SK-N-SH (cell line): ENCODE results near the gene AFF3. TPM values are rescaled to one million over a fixed set of nuclear protein-coding genes. Genes with fewer than 3 reads are reported as not detected.

Source experiments
- CTCF ChIA-PET: fragments of 300-600, 350-600 bp; formaldehyde crosslinking; extraction: SDS; loops from one replicate; lab custom pipeline; 2021; lab: Yijun Ruan, JAX
- POLR2A ChIA-PET: fragments of 350-600 bp; sonication (Branson Sonifier 250); formaldehyde crosslinking; extraction: SDS; loops from one replicate; lab custom pipeline; 2020; ENCODE audit warnings: antibody characterized with exemption, inconsistent platforms; lab: Yijun Ruan, JAX
- DNase-seq: peaks from one replicate; pipeline ENCODE4 v3.0.0; 2012
- H2AFZ ChIP-seq: fragments of 200-600 bp; sonication (generic); 2 replicates; pipeline ENCODE4 v1.8.1; 2016; ENCODE audit warnings: antibody characterized with exemption, mild to moderate bottlenecking, low read depth
- H3F3A ChIP-seq: fragments of 200-600 bp; sonication (generic); replicated peaks from 2 replicates; pipeline ENCODE3; 2016; ENCODE audit warnings: antibody characterized with exemption, mild to moderate bottlenecking; ENCODE audit not compliant: insufficient read depth
- H3K27ac ChIP-seq, 2 experiments: fragments of 200-500 bp in 1 of 2; fragments of 200-600 bp in 1 of 2; sonication (Bioruptor generic) in 1 of 2; sonication (generic), shearing (Covaris generic) in 1 of 2; 2 replicates each; pipeline versions ENCODE4 v1.5.1 to v1.6.1; 2014 to 2016; ENCODE audit warnings: low read depth in 2 of 2, inconsistent platforms in 1 of 2, low read length in 1 of 2, mild to moderate bottlenecking in 1 of 2, mixed read lengths in 1 of 2
- H3K27me3 ChIP-seq: fragments of 200-600 bp; sonication (generic), shearing (Covaris generic); 2 replicates; pipeline ENCODE4 v1.6.1; 2016; ENCODE audit warnings: mixed run types; ENCODE audit not compliant: insufficient read depth
- H3K36me3 ChIP-seq, 2 experiments: fragments of 200-500 bp in 1 of 2; fragments of 200-600 bp in 1 of 2; sonication (Bioruptor generic) in 1 of 2; sonication (generic) in 1 of 2; replicated peaks in 1 of 2; 2 replicates each; pipeline versions ENCODE3 to v1.5.1; 2014 to 2016; ENCODE audit warnings: low read length in 1 of 2, mild to moderate bottlenecking in 1 of 2; ENCODE audit not compliant: insufficient read depth in 2 of 2, control insufficient read depth in 1 of 2
- H3K4me1 ChIP-seq, 2 experiments: fragments of 200-500 bp in 1 of 2; fragments of 200-600 bp in 1 of 2; sonication (Bioruptor generic) in 1 of 2; sonication (generic), shearing (Covaris generic) in 1 of 2; 2 replicates each; pipeline versions ENCODE4 v1.5.1 to v1.6.1; 2014 to 2016; ENCODE audit warnings: low read depth in 1 of 2, low read length in 1 of 2, mixed run types in 1 of 2; ENCODE audit not compliant: insufficient read depth in 2 of 2, control insufficient read depth in 1 of 2
- H3K4me2 ChIP-seq: fragments of 200-600 bp; sonication (generic), shearing (Covaris generic); 2 replicates; pipeline ENCODE4 v1.6.1; 2017; ENCODE audit warnings: mixed run types
- H3K4me3 ChIP-seq, 2 experiments: fragments of 200-500 bp in 1 of 2; fragments of 200-600 bp in 1 of 2; sonication (Bioruptor generic) in 1 of 2; sonication (generic), shearing (Covaris generic) in 1 of 2; 2 replicates each; pipeline versions ENCODE4 v1.5.1 to v1.8.1; 2014 to 2016; ENCODE audit warnings: low read depth in 2 of 2, inconsistent platforms in 1 of 2, low read length in 1 of 2, mild to moderate bottlenecking in 1 of 2, mixed read lengths in 1 of 2, moderate library complexity in 1 of 2
- H3K79me2 ChIP-seq: fragments of 200-600 bp; sonication (generic); 2 replicates; pipeline ENCODE4 v1.8.1; 2017; ENCODE audit warnings: mild to moderate bottlenecking; ENCODE audit not compliant: insufficient read depth
- H3K9ac ChIP-seq: fragments of 200-600 bp; sonication (generic); 2 replicates; pipeline ENCODE4 v1.6.1; 2017; ENCODE audit warnings: mixed run types
- H3K9me2 ChIP-seq: fragments of 200-600 bp; sonication (generic); 2 replicates; pipeline ENCODE4 v1.6.1; 2017; ENCODE audit warnings: mixed run types
- H3K9me3 ChIP-seq: fragments of 200-600 bp; sonication (generic); 2 replicates; pipeline ENCODE4 v1.6.1; 2017; ENCODE audit warnings: mixed run types, mild to moderate bottlenecking, moderate library complexity
- H4K20me1 ChIP-seq: fragments of 200-600 bp; sonication (generic); 2 replicates; pipeline ENCODE4 v1.6.1; 2017; ENCODE audit warnings: mild to moderate bottlenecking, mixed run types; ENCODE audit not compliant: insufficient read depth
- CHD2 ChIP-seq: fragments of 150-350 bp; IDR thresholded peaks from 2 replicates; pipeline ENCODE4 v1.6.1; 2018; ENCODE audit warnings: low read length; ENCODE audit not compliant: partially characterized antibody
- CTCF ChIP-seq: fragments of 200-600 bp; sonication (generic); IDR thresholded peaks from 2 replicates; pipeline ENCODE4 v1.6.1; 2017; ENCODE audit warnings: antibody characterized with exemption, mild to moderate bottlenecking, moderate library complexity
- EP300 ChIP-seq, 2 experiments: IDR thresholded peaks; 2 replicates each; pipeline versions ENCODE4 v1.4.0 to v1.6.1; 2012; ENCODE audit warnings: borderline replicate concordance in 1 of 2, low read depth in 1 of 2, low read length in 1 of 2
- EZH2phosphoT487 ChIP-seq: fragments of 200-600 bp; sonication (generic); IDR thresholded peaks from 2 replicates; pipeline ENCODE4 v1.6.1; 2017; ENCODE audit warnings: low read depth, mixed run types, mild to moderate bottlenecking, antibody characterized with exemption, moderate library complexity, borderline replicate concordance
- FOSL2 ChIP-seq: IDR thresholded peaks from 2 replicates; pipeline ENCODE4 v1.4.0; 2012; ENCODE audit warnings: low read depth, mild to moderate bottlenecking, moderate library complexity, borderline replicate concordance
- FOXJ3 ChIP-seq: sonication (generic); formaldehyde crosslinking; IDR thresholded peaks from 2 replicates; pipeline ENCODE4 v1.5.1; 2020; ENCODE audit warnings: mild to moderate bottlenecking, missing genetic modification reagents
- GATA2 ChIP-seq: sonication (generic); formaldehyde crosslinking; IDR thresholded peaks from 2 replicates; pipeline ENCODE4 v1.5.0; 2020; ENCODE audit warnings: mild to moderate bottlenecking, missing genetic modification reagents
- JUND ChIP-seq: IDR thresholded peaks from 2 replicates; pipeline ENCODE4 v1.4.0; 2012
- MEF2A ChIP-seq: IDR thresholded peaks from 2 replicates; pipeline ENCODE4 v1.4.0; 2012; ENCODE audit warnings: low read depth, borderline replicate concordance
- NFIC ChIP-seq: IDR thresholded peaks from 2 replicates; pipeline ENCODE4 v1.4.0; 2012; ENCODE audit warnings: borderline replicate concordance
- NRF1 ChIP-seq: IDR thresholded peaks from 2 replicates; pipeline ENCODE4 v1.6.1; 2012; ENCODE audit warnings: low read depth, mild to moderate bottlenecking, low read length
- RAD21 ChIP-seq: IDR thresholded peaks from 2 replicates; pipeline ENCODE4 v1.6.1; 2012; ENCODE audit warnings: mild to moderate bottlenecking, low read length
- RCOR1 ChIP-seq: fragments of 150-350 bp; IDR thresholded peaks from 2 replicates; pipeline ENCODE4 v1.6.1; 2017; ENCODE audit warnings: antibody characterized with exemption, low read length
- RFX5 ChIP-seq: IDR thresholded peaks from 2 replicates; pipeline ENCODE4 v1.6.1; 2012; ENCODE audit warnings: mild to moderate bottlenecking, improper control_type of control experiment, low read length
- RXRA ChIP-seq: IDR thresholded peaks from 2 replicates; pipeline ENCODE4 v1.4.0; 2012; ENCODE audit warnings: low read depth, mild to moderate bottlenecking, borderline replicate concordance
- SIN3A ChIP-seq: IDR thresholded peaks from 2 replicates; pipeline ENCODE4 v1.6.1; 2012; ENCODE audit warnings: low read depth, mild to moderate bottlenecking, low read length, moderate library complexity, borderline replicate concordance
- TCF12 ChIP-seq: IDR thresholded peaks from 2 replicates; pipeline ENCODE4 v1.4.0; 2012
- USF2 ChIP-seq: fragments of 150-350 bp; IDR thresholded peaks from 2 replicates; pipeline ENCODE4 v1.6.1; 2017; ENCODE audit warnings: antibody characterized with exemption, low read length, low read depth, borderline replicate concordance
- WGBS: methylation state at CpG from one replicate; pipeline ENCODE4 v1.1.6; 2017; ENCODE audit warnings: low lambda C conversion rate; 5-methylcytosine and 5-hydroxymethylcytosine counted together
- polyA plus RNA-seq, 3 experiments: library from polyadenylated mRNA; depleted of rRNA; stranded (reverse); fragments of >200 nt; gene quantifications; 2 replicates each; pipeline ENCODE4 v1.2.3, GENCODE V29; 2012

Gene AFF3
- polyA plus RNA-seq, 1 of the 3 experiments (the other 2 are of a cell fraction), result 0.36 TPM

GRCh38 chr2:99910902-99911301 lies 231.5 kb downstream of the AFF3 start:
- Histone ChIP-seq H4K20me1 (no peaks in the 10 kb centered on the region), H3K9me2 (no peaks in the 10 kb centered on the region)
- TF ChIP-seq RAD21, result no peak
- no peak for TF ChIP-seq EZH2phosphoT487
- no peak for TF ChIP-seq USF2
- TF ChIP-seq MEF2A, result no peak
- TF ChIP-seq SIN3A, result no peak
- no peak for TF ChIP-seq NFIC
- TF ChIP-seq JUND, result no peak
- TF ChIP-seq GATA2 (CRISPR knock-in tag), result no peak
- no peak for TF ChIP-seq RXRA
- TF ChIP-seq NRF1, result no peak
- TF ChIP-seq TCF12, result no peak
- TF ChIP-seq CTCF, result no peak
- no peak for TF ChIP-seq RFX5
- no peak for TF ChIP-seq FOSL2
- TF ChIP-seq, all 33 proteins: peak for 0
- no peak overlapping the region for H2AFZ ChIP-seq
- no peak overlapping the region for H3K4me3 ChIP-seq
- no peak overlapping the region for H3K4me2 ChIP-seq
- peaks cover 0 to 3% of the 10 kb centered on the region in 2 experiments; a peak in 2 of 4 replicates for H3K4me1 ChIP-seq
- ChIA-PET CTCF (interaction anchor here (1.0 to 1.9 kb wide), 2 partner anchors 12 to 28 kb away, joined by 3 to 5 read pairs; no protein-coding TSS in a partner anchor), POLR2A (no interaction called here)
- H3K27me3 ChIP-seq, result no peaks in the 10 kb centered on the region
- H3K9ac ChIP-seq, result no peak overlapping the region
- no peaks in the 10 kb centered on the region for H3K36me3 ChIP-seq
- H3K9me3 ChIP-seq, result no peaks in the 10 kb centered on the region
- no peaks in the 10 kb centered on the region for H3K79me2 ChIP-seq
- H3K27ac ChIP-seq, result no peak overlapping the region
- no peak for DNase-seq
- H3F3A ChIP-seq, result no peaks in the 10 kb centered on the region
- 79% methylated on average over 5 of the region's 5 CpGs for WGBS

- H3K79me2 ChIP-seq, result no peaks in the 10 kb centered on the region
- 31% methylated on average over 2 of the region's 2 CpGs for WGBS
- H3K27me3 ChIP-seq, result no peaks in the 10 kb centered on the region
- H3K36me3 ChIP-seq, result no peaks in the 10 kb centered on the region
- ChIA-PET CTCF (interaction anchor here (0.7 kb wide), 1 partner anchor 85 kb away, joined by 3 read pairs; no protein-coding TSS in a partner anchor), POLR2A (no interaction called here)
- H3K4me1 ChIP-seq, result peaks cover 0 to 10% of the 10 kb centered on the region in 2 experiments; a peak in 2 of 4 replicates
- H3K9ac ChIP-seq, result no peak overlapping the region
- peak; percentile 43; the same call in 1 of the 2 replicates for TF ChIP-seq RCOR1
- no peak for TF ChIP-seq CHD2
- TF ChIP-seq EP300 (IDR thresholded peaks at IDR 0.05; ENCODE audit: borderline replicate concordance in 1 of 2, low read depth in 1 of 2, low read length in 1 of 2), result peak in 1 of 2 experiments; percentile 22; a peak in 1 of 4 replicates
- 0 out of 2 replicates have a peak, but pooled peaks have one; percentile 12 for TF ChIP-seq FOXJ3
- peak; percentile 28; the same call in 1 of the 2 replicates for TF ChIP-seq GATA2 (CRISPR knock-in tag)
- H3K4me3 ChIP-seq, result no peak overlapping the region
- no peaks in the 10 kb centered on the region for H3K9me2 ChIP-seq
- DNase-seq, result peak; percentile 35
- H2AFZ ChIP-seq, result no peak overlapping the region
- no peaks in the 10 kb centered on the region for H3F3A ChIP-seq
- no peak overlapping the region for H3K4me2 ChIP-seq
- H4K20me1 ChIP-seq, result no peaks in the 10 kb centered on the region
- H3K9me3 ChIP-seq, result no peaks in the 10 kb centered on the region
- H3K27ac ChIP-seq, result peak overlapping the region in 1 of 2 experiments; percentile 43; a peak in 1 of 4 replicates
Observed at GRCh38 chr2:99905636-99906035, 236.8 kb downstream of the AFF3 start.
